GM12874 (cell line): ENCODE results near the gene DKK1.

ENCODE experiments used
- CTCF ChIP-seq: IDR thresholded peaks from 2 replicates; pipeline ENCODE4 v1.5.1; 2011; ENCODE audit warnings: low read depth, mild to moderate bottlenecking, control low read depth, low read length, moderate library complexity; ENCODE audit not compliant: insufficient read depth

Gene DKK1

GRCh38 chr10:52308251-52309031 lies 5.6 kb upstream of the DKK1 start:
- TF ChIP-seq CTCF: peak; percentile 50; the same call in 1 of the 2 replicates

DNA sequence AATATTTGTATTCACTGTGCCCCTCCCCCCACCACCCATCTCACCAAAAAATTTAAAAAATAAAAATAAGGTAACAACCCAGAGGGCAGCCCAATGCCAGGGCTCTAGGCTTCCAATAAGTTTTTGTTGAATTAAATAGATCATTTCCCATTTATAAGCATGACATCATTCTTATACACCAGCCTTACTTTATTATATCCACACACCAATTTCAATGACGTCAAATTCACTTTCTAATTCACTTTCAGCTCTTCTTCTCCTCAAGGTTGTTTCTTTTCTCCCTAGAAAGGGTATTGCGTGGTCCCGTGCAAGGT lies 1.2 kb upstream of the DKK1 start:
- TF ChIP-seq CTCF: no peak

DNA sequence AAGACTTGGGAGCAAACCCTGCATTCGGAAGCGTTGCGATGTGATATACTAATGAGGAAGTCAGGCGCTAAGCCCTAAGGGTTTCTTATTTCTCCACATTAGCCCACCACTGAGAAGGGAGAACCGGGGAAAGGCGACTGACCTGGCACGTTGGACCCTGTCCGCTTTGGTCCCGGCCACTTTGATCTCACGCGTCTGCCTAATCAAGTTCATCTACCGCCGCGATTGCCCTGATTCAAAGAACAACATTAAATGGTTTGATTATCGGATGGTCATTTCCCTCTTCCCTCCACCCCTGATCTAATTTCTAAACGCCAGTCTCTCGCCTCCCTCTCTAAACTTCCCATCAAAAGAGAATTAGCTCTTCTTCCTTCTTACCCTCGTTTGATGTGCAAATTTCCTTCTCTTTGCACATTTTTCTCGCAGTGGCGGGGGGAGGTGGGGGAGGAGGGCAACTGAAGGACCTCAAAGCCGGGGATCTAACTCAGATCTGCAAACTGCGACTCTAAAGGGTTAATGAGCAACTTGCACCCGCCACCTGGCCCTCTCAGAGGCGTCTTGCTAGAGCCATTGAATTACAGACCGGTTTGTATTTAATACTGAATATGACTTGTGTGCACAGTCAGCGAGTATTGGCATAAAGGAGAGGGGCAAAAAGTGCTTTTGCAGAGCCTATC lies 687 bp upstream of the DKK1 start:
- TF ChIP-seq CTCF: no peak

DNA sequence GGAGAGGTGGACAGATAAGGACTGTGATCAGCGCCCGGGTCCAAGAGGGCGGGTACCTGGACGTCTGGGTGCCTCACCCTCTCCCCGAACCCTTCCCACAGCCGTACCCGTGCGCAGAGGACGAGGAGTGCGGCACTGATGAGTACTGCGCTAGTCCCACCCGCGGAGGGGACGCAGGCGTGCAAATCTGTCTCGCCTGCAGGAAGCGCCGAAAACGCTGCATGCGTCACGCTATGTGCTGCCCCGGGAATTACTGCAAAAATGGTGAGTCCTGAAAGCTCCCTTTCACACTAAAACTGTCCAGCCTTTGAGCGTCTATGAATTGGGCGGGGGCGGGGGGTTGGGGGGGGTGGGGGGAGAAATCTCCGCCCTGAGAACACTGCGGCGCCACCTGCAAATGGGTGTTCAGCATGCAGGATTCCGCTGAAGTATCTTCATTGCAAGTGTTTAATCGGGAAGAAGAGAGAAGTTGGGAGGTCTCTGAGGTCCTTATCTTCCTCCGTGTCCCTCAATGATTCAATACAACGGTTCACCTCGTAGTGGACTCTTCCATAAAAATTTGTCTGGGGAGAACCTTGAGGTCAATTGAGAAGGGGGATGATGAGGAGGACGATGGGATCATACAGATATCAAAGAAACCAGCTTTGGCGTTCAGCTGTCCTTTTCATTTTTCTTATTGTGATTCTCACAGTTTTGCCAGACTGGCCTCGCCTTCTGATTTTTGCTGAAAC lies 906 bp downstream of the DKK1 start:
- TF ChIP-seq CTCF: no peak

GRCh38 chr10:52316001-52316400 lies 1.9 kb downstream of the DKK1 start:
- no peak for TF ChIP-seq CTCF

DNA sequence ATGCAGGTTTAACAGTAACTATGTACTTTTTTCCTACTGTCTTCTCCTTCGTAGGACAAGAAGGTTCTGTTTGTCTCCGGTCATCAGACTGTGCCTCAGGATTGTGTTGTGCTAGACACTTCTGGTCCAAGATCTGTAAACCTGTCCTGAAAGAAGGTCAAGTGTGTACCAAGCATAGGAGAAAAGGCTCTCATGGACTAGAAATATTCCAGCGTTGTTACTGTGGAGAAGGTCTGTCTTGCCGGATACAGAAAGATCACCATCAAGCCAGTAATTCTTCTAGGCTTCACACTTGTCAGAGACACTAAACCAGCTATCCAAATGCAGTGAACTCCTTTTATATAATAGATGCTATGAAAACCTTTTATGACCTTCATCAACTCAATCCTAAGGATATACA lies 2.4 kb downstream of the DKK1 start:
- no peak for TF ChIP-seq CTCF

DNA sequence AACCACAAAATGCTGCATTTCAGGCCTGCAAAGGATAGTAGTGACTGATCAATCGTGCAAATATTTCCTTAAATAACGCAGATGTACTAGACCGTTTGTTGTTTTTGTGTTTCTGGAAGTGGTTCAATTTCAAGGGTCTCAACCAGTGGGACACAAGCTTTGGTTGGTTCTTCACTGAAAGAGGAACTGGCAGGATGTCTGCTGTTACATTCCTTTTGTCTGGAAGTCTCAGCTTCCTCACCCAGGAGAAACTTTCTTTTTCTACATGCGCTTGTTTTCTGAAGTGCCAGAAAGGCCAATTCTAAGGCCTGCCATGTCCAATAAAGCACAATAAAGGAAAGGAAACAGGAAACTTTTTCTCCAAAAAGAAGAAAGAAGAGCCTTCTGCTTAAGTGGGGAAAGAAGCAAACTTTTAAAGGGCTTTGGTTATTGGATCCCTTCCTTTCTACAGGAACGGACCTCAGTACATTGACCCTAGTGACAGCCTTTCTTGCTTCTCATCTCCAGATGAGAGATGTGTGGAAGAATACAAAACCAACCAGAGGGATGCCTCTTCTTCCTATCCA lies 4.1 kb downstream of the DKK1 start:
- no peak for TF ChIP-seq CTCF
